Measurements from ENCODE around the gene UBE2Q2.

DNA sequence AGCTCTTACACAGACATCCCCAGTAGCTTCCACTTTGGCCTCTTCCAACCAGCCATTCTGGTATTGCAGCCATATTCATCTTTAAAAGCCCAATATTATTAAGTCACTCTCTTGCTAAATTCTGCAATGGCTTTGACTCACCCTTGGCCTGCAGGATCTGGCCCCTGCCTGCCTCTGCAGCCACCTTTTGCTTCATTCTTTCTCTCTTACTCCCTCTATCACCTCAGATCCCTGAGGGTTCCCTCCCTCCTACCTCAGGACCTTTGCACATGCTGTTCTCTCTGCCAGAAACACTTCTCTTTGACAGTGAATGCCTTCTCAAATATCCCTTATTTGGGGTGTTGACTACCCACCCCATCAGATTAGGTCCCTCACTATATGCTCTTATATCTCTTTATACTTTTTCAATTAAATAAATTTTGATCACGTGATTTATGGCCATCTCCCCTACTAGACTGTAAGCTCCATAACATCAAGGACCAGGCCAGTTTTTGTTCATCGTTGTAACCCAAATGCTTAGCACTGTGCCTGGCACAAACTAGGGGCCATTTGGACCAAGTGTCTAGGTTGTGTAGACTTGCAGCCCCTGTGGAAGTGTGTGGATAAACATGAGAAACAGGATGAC lies 32.3 kb upstream of the UBE2Q2 start:
- TF ChIP-seq, protein P1, sequence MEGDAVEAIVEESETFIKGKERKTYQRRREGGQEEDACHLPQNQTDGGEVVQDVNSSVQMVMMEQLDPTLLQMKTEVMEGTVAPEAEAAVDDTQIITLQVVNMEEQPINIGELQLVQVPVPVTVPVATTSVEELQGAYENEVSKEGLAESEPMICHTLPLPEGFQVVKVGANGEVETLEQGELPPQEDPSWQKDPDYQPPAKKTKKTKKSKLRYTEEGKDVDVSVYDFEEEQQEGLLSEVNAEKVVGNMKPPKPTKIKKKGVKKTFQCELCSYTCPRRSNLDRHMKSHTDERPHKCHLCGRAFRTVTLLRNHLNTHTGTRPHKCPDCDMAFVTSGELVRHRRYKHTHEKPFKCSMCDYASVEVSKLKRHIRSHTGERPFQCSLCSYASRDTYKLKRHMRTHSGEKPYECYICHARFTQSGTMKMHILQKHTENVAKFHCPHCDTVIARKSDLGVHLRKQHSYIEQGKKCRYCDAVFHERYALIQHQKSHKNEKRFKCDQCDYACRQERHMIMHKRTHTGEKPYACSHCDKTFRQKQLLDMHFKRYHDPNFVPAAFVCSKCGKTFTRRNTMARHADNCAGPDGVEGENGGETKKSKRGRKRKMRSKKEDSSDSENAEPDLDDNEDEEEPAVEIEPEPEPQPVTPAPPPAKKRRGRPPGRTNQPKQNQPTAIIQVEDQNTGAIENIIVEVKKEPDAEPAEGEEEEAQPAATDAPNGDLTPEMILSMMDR (IDR thresholded peaks at IDR 0.05 in 8 of 11, conservative IDR thresholded peaks at IDR 0.05 in 3 of 11) = no peak
- no peak for TF ChIP-seq POLR2A (IDR thresholded peaks at IDR 0.05)

All from spleen (tissue), 7 donors.